HG03135 (cell line): Measurements from ENCODE around the gene GSN.
"Not testable (repeated sequence)": the region's sequence is repeated elsewhere in the genome, so short reads cannot be mapped to it uniquely, and the experiment has no call there.

Experiments
- ATAC-seq: cut with Tn5 transposase; IDR thresholded peaks from one replicate; pipeline ENCODE4 v1.9.1; 2021; ENCODE audit warnings: mild to moderate bottlenecking, moderate library complexity; ENCODE audit not compliant: unreplicated experiment

The GSN gene

DNA sequence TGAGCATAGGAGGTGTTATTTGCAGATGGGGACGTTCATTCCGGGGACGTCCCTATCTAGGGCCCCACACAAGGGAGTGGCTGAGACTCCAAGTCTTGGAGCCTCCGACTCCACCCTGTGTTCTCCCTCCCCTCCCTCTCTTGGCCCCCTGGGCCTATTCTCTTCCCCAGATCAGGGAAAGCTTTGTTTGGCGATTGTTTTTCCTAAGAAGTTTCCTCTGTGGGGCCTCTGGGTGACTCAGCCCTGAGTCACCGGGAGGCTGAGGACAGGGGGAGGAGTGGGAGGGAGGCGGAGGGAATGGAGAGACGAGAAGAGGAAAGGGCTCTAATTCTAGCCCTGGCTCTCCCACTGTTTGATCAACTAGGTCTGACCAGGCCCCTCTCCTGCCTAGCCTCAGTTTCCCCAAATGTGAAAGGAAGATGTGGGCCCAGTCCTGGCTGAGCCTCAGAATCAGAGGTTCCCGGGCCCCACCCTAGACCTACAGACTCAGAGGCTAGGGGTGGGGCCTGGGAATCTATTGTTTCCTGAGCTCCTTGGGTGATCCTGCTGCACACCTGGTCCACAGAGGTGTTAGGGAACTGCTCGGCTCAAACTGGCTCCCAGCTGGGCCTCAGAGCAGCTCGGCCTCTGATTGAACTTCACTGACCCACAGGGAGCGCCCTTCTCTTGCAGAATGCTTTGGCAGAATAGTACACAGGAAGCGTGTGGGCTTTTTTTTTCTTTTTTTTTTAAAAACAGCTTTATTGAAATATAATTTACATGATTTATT is 19.2 kb downstream of the GSN start:
- ATAC-seq: no peak

- no peak for ATAC-seq
Observed at GRCh38 chr9:121288673-121289025, 20.7 kb downstream of the GSN start.

- ATAC-seq: no peak
Observed at GRCh38 chr9:121289026-121289771, 21.2 kb downstream of the GSN start.

- no peak for ATAC-seq
Observed at GRCh38 chr9:121289772-121290370, 21.9 kb downstream of the GSN start.

- not testable (repeated sequence) for ATAC-seq
Observed at GRCh38 chr9:121291536-121291935, 23.6 kb downstream of the GSN start.

GRCh38 chr9:121292051-121292450 is 24.1 kb downstream of the GSN start:
- ATAC-seq: no peak

GRCh38 chr9:121292801-121293241 is 24.9 kb downstream of the GSN start:
- ATAC-seq: no peak

DNA sequence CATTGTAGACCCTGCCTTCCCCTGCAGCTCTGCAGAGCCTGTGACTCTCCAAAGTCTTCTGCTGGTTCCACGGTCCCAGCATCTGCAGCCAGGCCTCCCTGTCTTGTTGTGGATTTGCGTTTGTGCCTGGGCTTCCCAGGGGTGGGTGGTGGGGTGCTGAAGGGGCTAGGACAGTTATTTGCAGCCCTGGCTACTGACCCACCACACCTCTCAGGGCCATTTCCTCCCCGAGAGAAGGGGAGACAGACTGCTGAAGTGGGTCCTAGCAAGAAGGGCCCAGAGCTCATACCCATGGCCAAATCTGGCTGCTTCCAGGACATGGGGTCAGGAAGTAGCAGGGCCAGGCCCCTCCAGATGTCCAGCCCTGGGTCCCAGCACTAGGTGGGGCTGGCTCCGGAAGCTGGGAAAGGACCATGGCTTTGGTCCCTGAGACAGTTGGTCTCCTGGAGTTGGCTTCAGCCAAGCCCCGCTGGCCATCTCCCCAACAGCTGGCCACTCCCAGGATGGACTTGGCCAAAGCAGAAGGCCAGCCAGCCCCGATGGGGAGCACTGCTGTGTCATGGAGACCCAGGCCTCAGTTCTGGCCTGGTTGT is 26.3 kb downstream of the GSN start:
- no peak for ATAC-seq

DNA sequence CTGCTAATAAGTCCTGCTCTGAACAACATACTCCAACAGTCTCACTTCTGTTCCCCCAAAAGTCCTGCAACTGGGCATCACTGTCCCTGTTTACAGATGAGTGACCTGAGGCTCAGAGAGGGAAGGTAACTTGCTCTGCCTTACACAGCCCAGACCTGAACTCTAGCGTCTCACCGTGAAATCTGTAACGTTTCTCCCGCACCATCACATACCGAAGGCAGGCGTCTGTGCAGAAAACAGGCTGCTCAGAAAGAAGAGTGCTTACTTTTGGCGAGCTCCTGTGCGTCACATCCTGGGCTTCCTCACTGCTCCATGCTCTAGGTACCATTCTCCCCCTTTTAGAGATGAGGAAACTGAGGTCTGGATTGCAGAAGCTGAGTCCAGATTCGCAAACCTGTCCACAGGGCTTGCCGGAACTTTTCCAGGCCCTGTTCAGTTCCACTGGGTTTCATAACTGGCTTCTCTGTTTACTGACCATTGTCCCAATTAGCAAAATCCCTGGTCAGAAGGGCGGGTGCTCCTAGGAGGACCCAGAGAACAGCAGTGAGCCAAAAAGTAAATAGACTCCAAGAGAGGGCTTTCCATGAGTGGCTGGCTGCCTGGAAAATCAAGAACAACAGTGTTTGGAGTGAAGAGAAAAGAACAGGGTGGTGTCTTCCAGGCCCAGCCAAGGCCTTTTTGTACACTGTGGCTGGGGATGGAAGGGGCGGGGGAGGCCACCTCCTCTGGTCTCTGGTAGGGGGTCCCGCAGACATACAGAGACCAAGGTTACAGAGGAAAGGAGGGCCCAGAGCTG is 27.1 kb downstream of the GSN start:
- no peak for ATAC-seq

GRCh38 chr9:121295662-121296191 is 27.8 kb downstream of the GSN start:
- ATAC-seq: no peak

GRCh38 chr9:121296213-121297127 is 28.5 kb downstream of the GSN start:
- ATAC-seq: no peak

DNA sequence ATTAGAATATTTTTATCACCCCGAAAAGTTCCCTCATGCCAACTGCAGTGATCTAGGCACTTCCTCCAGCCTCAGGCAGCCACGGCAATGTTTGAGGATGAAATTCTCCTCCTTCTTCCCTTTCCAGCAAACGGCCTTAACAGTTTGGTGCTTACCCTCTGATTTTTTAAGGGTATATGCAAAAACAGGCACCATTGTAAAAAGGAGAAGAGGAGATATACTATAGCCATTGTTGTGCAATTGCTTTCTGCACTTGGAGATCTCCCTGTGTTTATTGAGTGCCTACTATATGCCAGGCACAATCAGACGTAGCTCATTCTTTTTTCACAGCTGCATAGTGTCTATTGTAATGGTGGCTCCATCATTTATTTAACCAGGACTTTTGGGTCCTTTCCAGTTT is 29.4 kb downstream of the GSN start:
- ATAC-seq: no peak

DNA sequence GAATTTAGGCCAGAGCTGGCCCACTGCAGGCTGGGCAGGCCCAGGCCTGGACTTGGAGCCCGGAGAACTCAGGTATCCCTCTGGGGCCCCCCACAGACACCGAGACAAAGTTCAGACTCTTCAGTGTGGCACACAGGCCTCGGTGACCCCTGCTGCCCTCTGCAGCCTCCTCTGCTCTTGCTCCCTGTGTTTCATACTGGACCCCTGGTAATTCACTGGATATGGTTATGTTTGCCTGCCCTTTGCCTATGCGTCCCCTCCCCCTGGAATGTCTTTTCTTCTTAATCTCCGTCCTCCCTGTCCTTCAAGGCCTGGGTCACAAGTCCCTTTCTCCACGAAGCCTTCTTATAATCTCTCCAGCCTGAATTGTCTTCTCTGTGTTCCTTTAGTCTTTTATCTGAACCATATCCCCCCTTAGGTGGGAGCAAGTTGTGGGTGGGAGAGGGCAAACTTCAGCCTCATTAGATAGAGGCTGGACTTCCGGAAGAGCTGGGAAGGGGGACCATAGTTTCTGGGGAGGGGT is 30.1 kb downstream of the GSN start:
- no peak for ATAC-seq

DNA sequence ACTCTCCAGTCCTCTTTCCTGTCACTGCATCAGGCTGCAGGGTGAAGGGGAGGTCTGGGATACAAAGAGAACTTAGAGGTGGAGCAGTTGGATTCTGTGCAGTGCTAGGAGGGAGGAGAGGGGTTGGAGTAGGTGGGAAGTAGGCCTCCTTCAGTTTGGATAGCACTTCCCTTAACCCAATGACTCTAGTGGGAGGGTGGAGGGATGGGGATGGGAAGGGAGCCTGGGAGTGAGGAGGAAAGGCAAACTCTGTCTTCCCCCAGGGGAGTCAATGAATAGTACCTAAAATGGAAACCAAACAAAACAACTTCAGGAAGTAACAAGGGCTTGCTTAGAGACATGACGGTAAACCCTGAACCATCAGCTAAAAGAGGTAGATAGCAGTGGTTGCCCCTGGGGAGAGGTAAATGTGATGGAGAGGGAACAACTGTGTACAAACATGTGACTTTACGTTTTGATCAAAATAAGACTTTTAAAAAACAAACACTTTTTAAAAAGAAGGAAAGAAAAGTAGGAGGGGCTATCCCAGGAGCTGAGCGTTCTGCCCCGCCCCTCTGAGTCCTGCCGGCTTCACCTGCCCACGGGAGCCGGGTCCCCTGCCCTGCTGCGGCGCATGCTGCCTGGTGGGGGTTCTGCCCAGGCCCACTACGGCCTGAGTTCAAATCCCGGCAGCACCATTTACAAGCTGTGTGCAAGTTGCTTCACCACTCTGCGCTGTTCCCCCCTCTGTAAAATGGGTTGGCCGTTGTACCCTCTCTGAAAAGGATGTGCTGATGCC is 30.9 kb downstream of the GSN start:
- no peak for ATAC-seq

- ATAC-seq: no peak
Observed at GRCh38 chr9:121299467-121300282, 31.7 kb downstream of the GSN start.

DNA sequence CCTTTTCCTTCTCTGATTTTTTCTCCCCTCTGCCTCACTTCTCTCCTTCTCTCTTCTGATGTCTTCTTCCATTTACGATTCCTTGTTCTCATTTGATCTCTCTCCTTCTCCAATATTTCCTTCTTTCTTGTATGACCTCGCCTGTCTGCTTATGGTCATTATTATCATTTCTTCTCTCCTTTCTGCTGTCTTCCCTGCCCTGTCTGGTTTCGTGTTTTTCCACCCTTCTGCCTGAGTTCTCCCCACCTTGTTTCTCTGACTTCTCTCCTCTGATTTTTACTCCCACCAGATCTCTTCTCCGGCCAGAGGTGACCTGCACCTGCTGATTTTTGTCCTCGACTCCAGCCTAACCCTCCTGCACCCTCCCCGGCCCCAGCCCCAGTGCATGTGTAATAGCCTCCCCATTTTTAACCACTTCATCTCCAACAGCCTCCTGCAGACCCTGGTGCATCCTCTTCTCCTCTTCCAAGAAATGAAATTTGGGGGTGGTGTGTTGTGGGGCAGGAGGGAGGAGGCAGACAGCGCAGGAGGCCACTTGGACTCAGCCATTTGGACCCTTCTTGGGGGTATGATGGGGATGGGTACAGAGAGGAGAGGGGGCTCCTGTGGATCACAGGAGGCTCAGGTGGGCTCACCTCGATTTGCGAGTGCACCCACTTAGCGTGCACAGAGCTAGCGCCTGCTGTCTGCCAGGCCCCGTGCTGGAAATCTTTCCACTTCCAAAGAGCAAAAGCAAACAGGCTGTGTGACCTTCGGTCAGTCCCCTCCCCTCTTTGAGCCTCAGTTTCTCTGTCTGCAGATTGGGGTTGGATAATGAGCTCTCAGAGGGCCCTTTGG is 32.5 kb downstream of the GSN start:
- no peak for ATAC-seq

DNA sequence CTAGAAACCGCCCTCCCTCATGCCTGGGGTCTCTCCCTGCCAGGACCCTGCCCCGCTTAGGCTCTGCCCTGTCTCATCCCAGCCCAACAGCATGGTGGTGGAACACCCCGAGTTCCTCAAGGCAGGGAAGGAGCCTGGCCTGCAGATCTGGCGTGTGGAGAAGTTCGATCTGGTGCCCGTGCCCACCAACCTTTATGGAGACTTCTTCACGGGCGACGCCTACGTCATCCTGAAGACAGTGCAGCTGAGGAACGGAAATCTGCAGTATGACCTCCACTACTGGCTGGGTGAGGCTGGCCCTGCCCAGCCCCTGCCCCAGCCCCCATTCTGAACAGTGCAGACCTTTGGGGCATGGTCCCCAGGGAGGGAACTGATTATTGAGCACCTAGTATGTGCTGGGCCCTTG is 33.9 kb downstream of the GSN start:
- no peak for ATAC-seq
